Peyer's patch (tissue), 4 donors: ENCODE results near the gene ZDHHC11. TPM values are rescaled to one million over a fixed set of nuclear protein-coding genes. Genes with fewer than 3 reads are reported as not detected.

Experiments
- DNase-seq, 3 donors: peaks; one replicate each; pipeline ENCODE4 v3.0.0-alpha.2; 2017 to 2019
- H3K27ac ChIP-seq, 4 donors: fragments of 200-600 bp; sonication (generic); one replicate each; pipeline ENCODE4 v1.5.1; 2016 to 2019
- H3K27me3 ChIP-seq, 2 donors: fragments of 200-600 bp; sonication (generic); one replicate each; pipeline ENCODE4 v1.5.1; 2019
- H3K36me3 ChIP-seq, 3 donors: fragments of 200-600 bp; sonication (generic); one replicate each; pipeline ENCODE4 v1.5.1; 2016 to 2019
- H3K4me1 ChIP-seq, 4 donors: fragments of 200-600 bp; sonication (generic); one replicate each; pipeline ENCODE4 v1.5.1; 2016 to 2019
- H3K4me3 ChIP-seq, 4 donors: fragments of 200-600 bp; sonication (generic); 1 replicate in 3 of 4; 2 replicates in 1 of 4; pipeline ENCODE4 v1.5.1; 2016 to 2019; ENCODE audit warnings: mild to moderate bottlenecking in 1 of 4
- H3K9me3 ChIP-seq, 4 donors: fragments of 200-600 bp; sonication (generic); one replicate each; pipeline ENCODE4 v1.5.1; 2016 to 2019; ENCODE audit warnings: mild to moderate bottlenecking in 1 of 4
- POLR2A ChIP-seq, 2 donors: fragments of 450-650 bp; IDR thresholded peaks; one replicate each; pipeline ENCODE4 v1.5.1; 2017; ENCODE audit warnings: antibody characterized with exemption in 2 of 2, mild to moderate bottlenecking in 2 of 2, moderate library complexity in 2 of 2
- total RNA-seq, 4 donors: library from RNA; depleted of rRNA; stranded (reverse); fragments of >200 nt; gene quantifications; one replicate each; pipeline ENCODE4 v1.1.0, GENCODE V29; 2016
- TF ChIP-seq, protein P1 (sequence below), 6 experiments: fragments of 450-650 bp in 4 of 6; fragments of 200-600 bp in 2 of 6; sonication (generic) in 1 of 6; IDR thresholded peaks; one replicate each; pipeline ENCODE4 v1.5.1; 2017 to 2019; ENCODE audit warnings: antibody characterized with exemption in 6 of 6, mild to moderate bottlenecking in 3 of 6, moderate library complexity in 1 of 6

The ZDHHC11 gene
- total RNA-seq, 4 donors from 2014 or later = 7.7 to 82.5 (median 29.6) TPM

- H3K27me3 ChIP-seq = no peaks in the 10 kb centered on the region
- no peak overlapping the region for H3K4me3 ChIP-seq
- peaks cover 0 to 89% (median 0%) of the 10 kb centered on the region in 3 donors for H3K36me3 ChIP-seq
- H3K4me1 ChIP-seq = peaks cover 0 to 4% (median 0%) of the 10 kb centered on the region in 4 donors
- no peaks in the 10 kb centered on the region for H3K9me3 ChIP-seq
- TF ChIP-seq POLR2A (IDR thresholded peaks at IDR 0.05) = no peak
- TF ChIP-seq, protein P1, sequence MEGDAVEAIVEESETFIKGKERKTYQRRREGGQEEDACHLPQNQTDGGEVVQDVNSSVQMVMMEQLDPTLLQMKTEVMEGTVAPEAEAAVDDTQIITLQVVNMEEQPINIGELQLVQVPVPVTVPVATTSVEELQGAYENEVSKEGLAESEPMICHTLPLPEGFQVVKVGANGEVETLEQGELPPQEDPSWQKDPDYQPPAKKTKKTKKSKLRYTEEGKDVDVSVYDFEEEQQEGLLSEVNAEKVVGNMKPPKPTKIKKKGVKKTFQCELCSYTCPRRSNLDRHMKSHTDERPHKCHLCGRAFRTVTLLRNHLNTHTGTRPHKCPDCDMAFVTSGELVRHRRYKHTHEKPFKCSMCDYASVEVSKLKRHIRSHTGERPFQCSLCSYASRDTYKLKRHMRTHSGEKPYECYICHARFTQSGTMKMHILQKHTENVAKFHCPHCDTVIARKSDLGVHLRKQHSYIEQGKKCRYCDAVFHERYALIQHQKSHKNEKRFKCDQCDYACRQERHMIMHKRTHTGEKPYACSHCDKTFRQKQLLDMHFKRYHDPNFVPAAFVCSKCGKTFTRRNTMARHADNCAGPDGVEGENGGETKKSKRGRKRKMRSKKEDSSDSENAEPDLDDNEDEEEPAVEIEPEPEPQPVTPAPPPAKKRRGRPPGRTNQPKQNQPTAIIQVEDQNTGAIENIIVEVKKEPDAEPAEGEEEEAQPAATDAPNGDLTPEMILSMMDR (IDR thresholded peaks at IDR 0.05) = no peak
- no peak overlapping the region for H3K27ac ChIP-seq
- DNase-seq = peak in 1 of 3 donors; percentile 27
Observed at GRCh38 chr5:886036-886435, 35.2 kb upstream of the ZDHHC11 start.

- H3K27me3 ChIP-seq = no peaks in the 10 kb centered on the region
- peaks cover 0 to 94% (median 0%) of the 10 kb centered on the region in 3 donors for H3K36me3 ChIP-seq
- no peaks in the 10 kb centered on the region for H3K4me1 ChIP-seq
- no peak overlapping the region for H3K4me3 ChIP-seq
- TF ChIP-seq, protein P1 (IDR thresholded peaks at IDR 0.05) = no peak
- no peak for TF ChIP-seq POLR2A (IDR thresholded peaks at IDR 0.05)
- DNase-seq = no peak
- H3K9me3 ChIP-seq = no peaks in the 10 kb centered on the region
- no peak overlapping the region for H3K27ac ChIP-seq
Observed at GRCh38 chr5:885529-885928, 34.7 kb upstream of the ZDHHC11 start.

DNA sequence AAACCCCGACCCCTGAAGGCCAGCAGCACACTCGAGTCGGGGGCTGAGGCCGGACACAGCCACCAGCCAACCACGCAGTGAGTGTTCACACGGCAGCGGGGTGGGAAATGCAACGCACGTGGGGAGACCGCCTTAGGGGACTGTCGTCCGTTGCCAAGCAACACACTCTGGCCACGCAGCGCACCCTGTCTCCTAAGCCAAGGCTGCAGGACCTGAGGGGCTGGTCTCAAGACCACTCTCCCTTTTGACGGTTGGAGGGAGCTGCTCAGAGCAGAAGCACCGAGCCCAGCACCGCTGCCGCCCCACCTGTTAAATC is 34.3 kb upstream of the ZDHHC11 start:
- Histone ChIP-seq H3K4me1 (no peaks in the 10 kb centered on the region), H3K36me3 (peaks cover 0 to 93% (median 0%) of the 10 kb centered on the region in 3 donors), H3K4me3 (no peak overlapping the region), H3K27ac (no peak overlapping the region), H3K9me3 (no peaks in the 10 kb centered on the region), H3K27me3 (no peaks in the 10 kb centered on the region)
- TF ChIP-seq, protein P1 (IDR thresholded peaks at IDR 0.05) = no peak
- no peak for TF ChIP-seq POLR2A (IDR thresholded peaks at IDR 0.05)
- no peak for DNase-seq

DNA sequence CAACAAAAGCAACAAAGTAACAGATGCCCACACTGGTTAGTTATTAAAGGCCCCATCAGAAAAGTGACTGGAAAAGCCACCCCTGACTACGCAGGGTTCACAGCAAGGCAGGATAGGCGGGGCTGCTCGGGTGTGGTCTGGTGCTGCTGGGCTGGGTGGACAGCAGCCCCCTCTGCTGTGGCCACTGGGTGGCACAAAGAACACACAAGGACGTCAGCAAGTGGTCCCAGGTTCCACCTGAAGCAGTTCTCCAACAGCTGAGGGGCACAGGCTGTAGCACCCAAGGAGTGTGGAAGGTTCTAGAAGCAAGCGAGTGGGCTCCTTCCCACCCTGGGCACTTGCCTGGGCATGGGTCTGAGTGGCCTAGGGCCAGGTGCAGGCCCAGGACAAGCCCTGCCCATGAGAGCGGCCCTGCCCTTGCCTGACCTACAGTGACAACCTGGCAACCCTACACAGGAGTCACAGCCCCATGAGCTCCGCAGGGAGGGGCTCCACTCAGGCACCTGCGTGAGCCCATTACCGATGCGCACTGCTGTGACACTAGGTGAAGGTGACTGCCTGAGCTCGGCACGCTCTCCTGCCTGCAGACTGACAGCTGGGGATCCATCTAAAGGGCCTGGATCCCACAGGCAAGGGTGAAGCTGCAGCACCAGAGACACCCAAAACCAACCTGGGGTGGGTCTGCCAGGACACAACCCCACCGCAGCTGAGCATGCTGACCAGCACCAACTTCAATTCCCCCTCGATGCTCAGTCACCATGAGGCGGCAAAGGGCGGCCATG is 33.8 kb upstream of the ZDHHC11 start:
- H3K36me3 ChIP-seq = peaks cover 0 to 88% (median 0%) of the 10 kb centered on the region in 3 donors
- no peaks in the 10 kb centered on the region for H3K9me3 ChIP-seq
- no peak overlapping the region for H3K27ac ChIP-seq
- H3K4me1 ChIP-seq = no peaks in the 10 kb centered on the region
- H3K27me3 ChIP-seq = no peaks in the 10 kb centered on the region
- TF ChIP-seq, protein P1 (IDR thresholded peaks at IDR 0.05) = no peak
- no peak for TF ChIP-seq POLR2A (IDR thresholded peaks at IDR 0.05)
- no peak for DNase-seq
- H3K4me3 ChIP-seq = no peak overlapping the region

DNA sequence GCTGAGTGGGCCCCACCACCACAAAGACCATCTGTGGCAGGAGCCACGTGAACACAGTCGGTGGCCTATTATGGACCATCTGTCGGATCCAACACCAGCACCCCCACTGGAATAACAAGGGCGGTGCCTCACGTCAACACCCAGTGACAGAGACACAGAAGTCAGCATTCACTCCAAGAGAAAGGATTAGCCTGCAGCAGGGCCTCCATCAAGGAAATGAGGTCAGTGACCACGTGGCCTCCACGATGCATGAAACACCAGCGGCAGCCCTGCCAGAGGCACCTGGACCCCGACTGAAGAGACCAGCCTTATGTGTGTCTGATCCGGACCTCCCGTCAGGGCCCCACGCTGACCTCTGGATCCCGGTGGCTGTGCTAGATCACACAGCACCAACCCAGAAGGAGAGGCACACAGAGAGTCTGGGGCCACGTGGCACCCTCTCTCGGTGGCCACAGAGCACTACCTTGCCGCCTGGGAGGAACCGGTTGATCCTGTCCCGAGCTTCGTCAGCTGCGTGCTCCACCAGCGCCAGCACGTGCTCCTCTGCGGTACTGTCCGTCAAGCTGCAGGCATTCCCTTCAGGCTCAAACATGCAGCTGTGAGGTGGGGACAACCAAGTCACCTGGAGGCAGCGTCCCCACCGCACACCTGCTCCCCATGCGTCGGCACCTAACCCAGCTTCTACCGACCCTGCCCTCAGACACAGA is 32.8 kb upstream of the ZDHHC11 start:
- peaks cover 0 to 79% (median 0%) of the 10 kb centered on the region in 3 donors for H3K36me3 ChIP-seq
- no peaks in the 10 kb centered on the region for H3K4me1 ChIP-seq
- H3K27ac ChIP-seq = no peak overlapping the region
- no peak for DNase-seq
- no peak overlapping the region for H3K4me3 ChIP-seq
- no peaks in the 10 kb centered on the region for H3K27me3 ChIP-seq
- TF ChIP-seq POLR2A (IDR thresholded peaks at IDR 0.05) = no peak
- TF ChIP-seq, protein P1 (IDR thresholded peaks at IDR 0.05) = no peak
- H3K9me3 ChIP-seq = no peaks in the 10 kb centered on the region
